CD4-positive, alpha-beta T cell treated with Interleukin-12 subunit alpha and Interleukin-12 subunit beta, for 1 hour (primary cell): ENCODE measurements around the gene SBK3.
"Not testable (repeated sequence)": the region's sequence is repeated elsewhere in the genome, so short reads cannot be mapped to it uniquely, and the experiment has no call there.

Experiments
- DNase-seq: peaks from one replicate; pipeline ENCODE4 v3.0.0-alpha.2; 2020

The SBK3 gene

GRCh38 chr19:55539090-55539984 is 6.0 kb downstream of the SBK3 start:
- DNase-seq: no peak

- DNase-seq: no peak
Observed at GRCh38 chr19:55538132-55538531, 7.2 kb downstream of the SBK3 start.

GRCh38 chr19:55537741-55538111 is 7.6 kb downstream of the SBK3 start:
- DNase-seq: no peak

GRCh38 chr19:55536951-55537740 is 8.2 kb downstream of the SBK3 start, which contains the start of gene SBK2:
Gene SBK2, minus strand, starts transcription at chr19:55537133. Its CDS starts 839 bp downstream, at chr19:55536294.
- no peak for DNase-seq

- DNase-seq: no peak
Observed at GRCh38 chr19:55536366-55536765, 9.0 kb downstream of the SBK3 start.

- DNase-seq: no peak
Observed at GRCh38 chr19:55535965-55536350, 9.4 kb downstream of the SBK3 start.

- no peak for DNase-seq
Observed at GRCh38 chr19:55535173-55535964, 10.0 kb downstream of the SBK3 start.

- not testable (repeated sequence) for DNase-seq
Observed at GRCh38 chr19:55534280-55534679, 11.1 kb downstream of the SBK3 start.

GRCh38 chr19:55530996-55531395 is 14.3 kb downstream of the SBK3 start:
- no peak for DNase-seq

- DNase-seq: no peak
Observed at GRCh38 chr19:55529636-55530234, 15.6 kb downstream of the SBK3 start.

GRCh38 chr19:55528030-55528803 is 17.1 kb downstream of the SBK3 start:
- DNase-seq: no peak

- DNase-seq: no peak
Observed at GRCh38 chr19:55527197-55528029, 17.9 kb downstream of the SBK3 start.

GRCh38 chr19:55526216-55527196 is 18.8 kb downstream of the SBK3 start:
- no peak for DNase-seq

- no peak for DNase-seq
Observed at GRCh38 chr19:55525289-55526101, 19.8 kb downstream of the SBK3 start.

GRCh38 chr19:55520691-55521292 is 24.6 kb downstream of the SBK3 start:
- no peak for DNase-seq

GRCh38 chr19:55519451-55520311 is 25.7 kb downstream of the SBK3 start:
- DNase-seq: no peak
